A549 (cell line): ENCODE data around the gene ZNF324.

ENCODE experiments used
- HES2 ChIP-seq: fragments of >200 bp; sonication (Bioruptor Twin); formaldehyde crosslinking; IDR thresholded peaks from 2 replicates; pipeline ENCODE4 v1.6.1; 2016
- RAD21 ChIP-seq, 2 experiments: fragments of >200 bp in 1 of 2; sonication (Bioruptor Twin) in 1 of 2; formaldehyde crosslinking in 1 of 2; IDR thresholded peaks in 1 of 2; conservative IDR thresholded peaks in 1 of 2; 2 replicates in 1 of 2; 3 replicates in 1 of 2; pipeline ENCODE4 v1.6.1; 2012 to 2018; ENCODE audit warnings: inconsistent platforms in 1 of 2

GRCh38 chr19:58510084-58510862, 43.4 kb downstream of the ZNF324 start:
- TF ChIP-seq HES2, result no peak
- TF ChIP-seq RAD21 (conservative IDR thresholded peaks at IDR 0.05 in 1 of 2, IDR thresholded peaks at IDR 0.05 in 1 of 2), result no peak
